Neural cell (in vitro differentiated cells): ENCODE data around the gene PLCB1. TPM values are rescaled to one million over a fixed set of nuclear protein-coding genes. Genes with fewer than 3 reads are reported as not detected.

Source experiments
- H2AFZ ChIP-seq: fragments of 200-600, 300-800 bp; sonication (generic), shearing (Covaris generic); 2 replicates; pipeline ENCODE4 v1.6.0; 2014; ENCODE audit warnings: low read depth, mild to moderate bottlenecking, antibody characterized with exemption, low read length, moderate library complexity
- H3F3A ChIP-seq: fragments of 200-600 bp; shearing (Covaris generic); 2 replicates; pipeline ENCODE4 v1.6.1; 2016; ENCODE audit warnings: mild to moderate bottlenecking, moderate library complexity, mixed read lengths, antibody characterized with exemption, low read length; ENCODE audit not compliant: insufficient read depth, poor library complexity, severe bottlenecking
- H3K27ac ChIP-seq: fragments of 200-600, 300-800 bp; sonication (generic), shearing (Covaris generic); 2 replicates; pipeline ENCODE4 v1.5.1; 2014; ENCODE audit warnings: mild to moderate bottlenecking, low read length, moderate library complexity
- H3K27me3 ChIP-seq: fragments of 300-800, 200-600 bp; sonication (generic), shearing (Covaris generic); 2 replicates; pipeline ENCODE4 v1.6.0; 2014; ENCODE audit warnings: mild to moderate bottlenecking, low read depth, low read length, moderate library complexity; ENCODE audit not compliant: insufficient read depth
- H3K36me3 ChIP-seq: fragments of 300-800, 200-600 bp; sonication (generic), shearing (Covaris generic); 2 replicates; pipeline ENCODE4 v1.5.1; 2014; ENCODE audit warnings: mild to moderate bottlenecking, antibody characterized with exemption, low read length, moderate library complexity; ENCODE audit not compliant: insufficient read depth
- H3K4me2 ChIP-seq: fragments of 300-800, 200-600 bp; sonication (generic), shearing (Covaris generic); 2 replicates; pipeline ENCODE4 v1.6.0; 2014; ENCODE audit warnings: mild to moderate bottlenecking, low read length
- H3K4me3 ChIP-seq: fragments of 300-800, 200-600 bp; sonication (generic), shearing (Covaris generic); 2 replicates; pipeline ENCODE4 v1.5.1; 2014; ENCODE audit warnings: mild to moderate bottlenecking, low read length, moderate library complexity
- H3K79me2 ChIP-seq: fragments of 200-600 bp; shearing (Covaris generic); replicated peaks from 2 replicates; pipeline ENCODE4 v1.6.0; 2014; ENCODE audit warnings: mild to moderate bottlenecking, low read length, moderate library complexity; ENCODE audit not compliant: insufficient read depth
- H3K9ac ChIP-seq: fragments of 300-800, 200-600 bp; sonication (generic), shearing (Covaris generic); 2 replicates; pipeline ENCODE4 v1.6.1; 2016; ENCODE audit warnings: mild to moderate bottlenecking, low read length, mixed read lengths
- H3K9me2 ChIP-seq: fragments of 200-600 bp; shearing (Covaris generic); 2 replicates; pipeline ENCODE4 v1.6.1; 2016; ENCODE audit warnings: mild to moderate bottlenecking, low read length, mixed read lengths; ENCODE audit not compliant: insufficient read depth
- H3K9me3 ChIP-seq: fragments of 200-600, 300-800 bp; sonication (generic), shearing (Covaris generic); 2 replicates; pipeline ENCODE4 v1.6.1; 2016; ENCODE audit warnings: mild to moderate bottlenecking, mixed run types, low read length, moderate library complexity, mixed read lengths
- H4K20me1 ChIP-seq: fragments of 200-600 bp; shearing (Covaris generic); 2 replicates; pipeline ENCODE4 v1.6.1; 2016; ENCODE audit warnings: mild to moderate bottlenecking, mixed run types; ENCODE audit not compliant: insufficient read depth
- CTCF ChIP-seq: fragments of 450-650 bp; IDR thresholded peaks from 2 replicates; pipeline ENCODE4 v1.5.1; 2014; ENCODE audit warnings: antibody characterized with exemption, mild to moderate bottlenecking, moderate library complexity; ENCODE audit not compliant: poor library complexity, severe bottlenecking
- EP300 ChIP-seq: fragments of 450-650 bp; conservative IDR thresholded peaks from 2 replicates; pipeline ENCODE4 v1.6.1; 2014; ENCODE audit warnings: antibody characterized with exemption, mild to moderate bottlenecking, moderate library complexity; ENCODE audit not compliant: poor library complexity, severe bottlenecking
- EZH2 ChIP-seq: fragments of 200-600, 300-800 bp; shearing (Covaris generic), sonication (generic); IDR thresholded peaks from 2 replicates; pipeline ENCODE4 v1.6.1; 2014; ENCODE audit warnings: antibody characterized with exemption, low read length, borderline replicate concordance, mild to moderate bottlenecking; ENCODE audit not compliant: insufficient read depth, poor library complexity, severe bottlenecking
- MXI1 ChIP-seq: fragments of 450-650 bp; conservative IDR thresholded peaks from 2 replicates; pipeline ENCODE4 v1.6.1; 2014; ENCODE audit warnings: antibody characterized with exemption, mild to moderate bottlenecking; ENCODE audit not compliant: poor library complexity, severe bottlenecking
- POLR2AphosphoS5 ChIP-seq: IDR thresholded peaks from 2 replicates; pipeline ENCODE4 v1.6.1; 2012
- RAD21 ChIP-seq: fragments of 450-650 bp; conservative IDR thresholded peaks from 2 replicates; pipeline ENCODE4 v1.6.1; 2014; ENCODE audit warnings: antibody characterized with exemption, mild to moderate bottlenecking, moderate library complexity
- REST ChIP-seq: IDR thresholded peaks from 2 replicates; pipeline ENCODE4 v1.6.1; 2012; ENCODE audit warnings: borderline replicate concordance
- SMC3 ChIP-seq: fragments of 450-650 bp; conservative IDR thresholded peaks from 2 replicates; pipeline ENCODE4 v1.6.1; 2014; ENCODE audit warnings: antibody characterized with exemption, mild to moderate bottlenecking, moderate library complexity; ENCODE audit not compliant: poor library complexity
- TAF1 ChIP-seq: IDR thresholded peaks from 2 replicates; pipeline ENCODE4 v1.6.1; 2012; ENCODE audit warnings: low read depth
- polyA plus RNA-seq: library from polyadenylated mRNA; depleted of rRNA; stranded (reverse); fragments of >200 nt; gene quantifications from 2 replicates; pipeline ENCODE4 v1.2.3, GENCODE V29; 2014

The PLCB1 gene
- polyA plus RNA-seq, 1 donor from 2014 or later: 11.4 TPM

GRCh38 chr20:8664778-8665177, 532.7 kb downstream of the PLCB1 start:
- Histone ChIP-seq H3K9me2 (no peaks in the 10 kb centered on the region), H3K9me3 (no peaks in the 10 kb centered on the region), H3K27ac (no peak overlapping the region), H3F3A (no peaks in the 10 kb centered on the region), H4K20me1 (no peaks in the 10 kb centered on the region), H3K4me2 (no peak overlapping the region), H3K79me2 (no peaks in the 10 kb centered on the region), H3K9ac (no peak overlapping the region), H3K4me3 (no peak overlapping the region), H3K27me3 (no peaks in the 10 kb centered on the region), H3K36me3 (no peaks in the 10 kb centered on the region), H2AFZ (no peak overlapping the region)
- no peak for TF ChIP-seq EP300
- no peak for TF ChIP-seq SMC3
- TF ChIP-seq EZH2: no peak
- TF ChIP-seq MXI1: no peak
- TF ChIP-seq POLR2AphosphoS5: no peak
- no peak for TF ChIP-seq REST
- no peak for TF ChIP-seq TAF1
- no peak for TF ChIP-seq CTCF
- TF ChIP-seq RAD21: no peak

GRCh38 chr20:8667306-8667705, 535.2 kb downstream of the PLCB1 start:
- no peaks in the 10 kb centered on the region for H4K20me1 ChIP-seq
- H3K4me2 ChIP-seq: no peak overlapping the region
- H3K27ac ChIP-seq: no peak overlapping the region
- H3K9ac ChIP-seq: no peak overlapping the region
- H3K9me2 ChIP-seq: no peaks in the 10 kb centered on the region
- H3F3A ChIP-seq: no peaks in the 10 kb centered on the region
- H2AFZ ChIP-seq: no peak overlapping the region
- no peaks in the 10 kb centered on the region for H3K9me3 ChIP-seq
- no peak for TF ChIP-seq POLR2AphosphoS5
- no peak for TF ChIP-seq MXI1
- TF ChIP-seq CTCF: no peak
- no peak for TF ChIP-seq EP300
- TF ChIP-seq SMC3: no peak
- TF ChIP-seq TAF1: no peak
- TF ChIP-seq REST: no peak
- TF ChIP-seq RAD21: no peak
- no peak for TF ChIP-seq EZH2
- H3K36me3 ChIP-seq: no peaks in the 10 kb centered on the region
- no peaks in the 10 kb centered on the region for H3K27me3 ChIP-seq
- no peaks in the 10 kb centered on the region for H3K79me2 ChIP-seq
- H3K4me3 ChIP-seq: no peak overlapping the region
